T-helper 9 cell (primary cell): ENCODE measurements around the gene CXCR6.

Experiments used
- DNase-seq: peaks from one replicate; pipeline ENCODE4 v3.0.0-alpha.2; 2020

Gene CXCR6

DNA sequence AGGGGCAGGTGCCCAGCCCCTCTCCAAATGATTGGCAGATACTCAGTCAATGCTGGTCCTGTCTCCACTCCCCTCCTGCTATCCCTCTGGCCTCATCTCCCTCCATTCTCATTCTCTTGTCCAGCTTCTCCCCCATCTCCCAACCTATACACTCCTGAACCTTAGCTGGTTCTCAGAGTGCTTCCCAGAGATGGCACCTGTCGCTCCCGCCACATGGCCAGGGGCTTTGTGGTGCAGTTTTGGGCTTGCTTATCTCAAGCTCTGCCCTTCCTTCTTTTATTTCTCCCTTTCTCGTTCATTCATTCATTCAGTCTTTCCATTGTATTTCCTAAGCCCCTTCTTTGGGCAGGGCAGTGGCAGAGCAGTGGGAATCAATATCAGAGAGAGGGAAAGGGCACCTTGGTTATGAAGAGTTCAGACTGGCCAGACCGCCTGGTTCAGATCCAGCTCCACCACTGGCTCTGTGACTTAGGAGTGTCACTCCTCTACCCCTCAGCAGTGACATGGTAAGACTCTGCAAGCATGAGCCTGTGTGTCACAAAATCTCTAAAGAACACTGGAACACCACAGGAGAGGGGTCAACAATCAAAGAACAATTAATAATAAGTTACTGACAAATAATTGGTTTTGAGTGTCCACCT lies 20.2 kb upstream of the CXCR6 start:
- no peak for DNase-seq

DNA sequence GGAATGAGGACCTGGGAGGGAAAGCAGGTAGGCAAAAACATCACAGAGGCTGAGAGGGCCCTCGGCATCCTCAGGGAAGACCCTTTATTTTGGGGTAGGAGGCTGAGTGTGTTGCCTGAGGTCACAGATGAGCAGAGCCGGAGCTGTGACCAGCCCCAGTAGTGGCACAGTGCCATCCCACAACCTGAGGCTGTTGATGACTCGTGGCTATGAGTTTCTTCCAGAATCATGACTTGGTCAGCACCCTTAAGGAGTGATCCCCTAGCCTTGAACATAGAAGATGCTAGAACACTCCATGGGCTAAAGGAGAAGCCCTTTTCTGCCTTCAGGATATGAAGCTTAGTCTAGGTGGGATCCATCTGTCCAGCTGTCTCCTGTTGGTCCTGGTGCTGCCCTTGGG lies 19.5 kb upstream of the CXCR6 start:
- DNase-seq: no peak

DNA sequence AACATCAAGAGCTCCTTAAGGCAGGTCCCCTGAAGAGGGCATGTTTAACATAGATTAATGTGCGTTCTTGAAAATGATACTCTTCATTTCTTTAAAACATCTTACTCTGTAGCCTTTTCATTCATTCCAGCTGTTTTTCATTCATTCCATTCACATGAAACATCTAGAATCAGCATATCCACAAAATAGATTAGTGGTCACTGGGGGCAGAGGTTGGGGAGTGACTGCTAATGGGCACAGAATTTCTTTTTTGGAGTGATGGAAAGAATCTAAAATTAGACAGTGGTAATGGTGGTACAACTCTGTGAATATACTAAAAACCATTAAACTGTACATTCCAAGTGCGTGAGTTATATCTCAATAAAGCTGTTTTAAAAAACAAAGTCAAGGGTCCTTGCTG lies 15.4 kb upstream of the CXCR6 start:
- no peak for DNase-seq

GRCh38 chr3:45929042-45929679 lies 14.1 kb upstream of the CXCR6 start:
- peak; percentile 53 for DNase-seq

GRCh38 chr3:45931496-45931895 lies 11.8 kb upstream of the CXCR6 start:
- DNase-seq: no peak

- DNase-seq: no peak
Measured at GRCh38 chr3:45932112-45932511, 11.2 kb upstream of the CXCR6 start.

DNA sequence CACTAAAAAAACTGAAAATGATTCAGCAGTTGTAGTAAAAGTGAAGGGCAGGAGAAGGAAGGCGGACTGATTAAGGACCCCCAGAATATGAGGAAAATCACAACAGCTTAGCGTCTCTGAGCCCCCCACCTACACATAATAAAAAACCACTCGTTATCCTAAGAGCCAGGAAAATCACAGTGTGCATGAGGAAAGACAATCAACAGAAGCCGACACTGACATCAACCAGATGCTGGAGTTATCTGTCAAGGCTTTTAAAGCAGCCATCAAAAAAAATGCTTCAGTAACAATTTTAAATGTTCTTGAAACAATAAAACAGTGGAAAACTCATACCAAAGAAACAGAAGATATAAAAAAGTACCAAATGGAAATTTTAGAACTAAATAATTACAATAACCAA lies 9.7 kb upstream of the CXCR6 start:
- DNase-seq: no peak

GRCh38 chr3:45936261-45936660 lies 7.0 kb upstream of the CXCR6 start:
- no peak for DNase-seq

GRCh38 chr3:45937206-45938042 lies 5.8 kb upstream of the CXCR6 start:
- no peak for DNase-seq

GRCh38 chr3:45938043-45938435 lies 5.2 kb upstream of the CXCR6 start:
- no peak for DNase-seq

DNA sequence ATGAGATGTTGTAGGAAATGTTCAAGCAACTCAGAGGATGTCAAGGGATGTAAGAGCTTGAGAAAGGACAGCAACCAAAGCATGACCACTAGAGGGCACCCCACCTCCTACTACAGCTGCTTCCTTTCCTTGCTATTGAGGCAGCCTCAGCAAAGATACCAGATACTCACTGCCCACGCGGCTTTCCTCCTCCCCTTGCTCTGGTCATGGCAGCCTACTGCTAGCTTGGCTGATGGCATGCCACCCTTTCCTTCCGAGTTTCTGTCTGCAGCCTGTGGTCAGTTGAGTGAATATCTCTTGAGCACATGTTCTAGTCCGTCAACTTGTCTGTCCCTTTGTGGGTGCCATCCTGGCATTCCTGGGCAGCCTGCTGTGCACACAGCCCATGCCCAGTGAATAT lies 4.4 kb upstream of the CXCR6 start:
- DNase-seq: peak; percentile 75

DNA sequence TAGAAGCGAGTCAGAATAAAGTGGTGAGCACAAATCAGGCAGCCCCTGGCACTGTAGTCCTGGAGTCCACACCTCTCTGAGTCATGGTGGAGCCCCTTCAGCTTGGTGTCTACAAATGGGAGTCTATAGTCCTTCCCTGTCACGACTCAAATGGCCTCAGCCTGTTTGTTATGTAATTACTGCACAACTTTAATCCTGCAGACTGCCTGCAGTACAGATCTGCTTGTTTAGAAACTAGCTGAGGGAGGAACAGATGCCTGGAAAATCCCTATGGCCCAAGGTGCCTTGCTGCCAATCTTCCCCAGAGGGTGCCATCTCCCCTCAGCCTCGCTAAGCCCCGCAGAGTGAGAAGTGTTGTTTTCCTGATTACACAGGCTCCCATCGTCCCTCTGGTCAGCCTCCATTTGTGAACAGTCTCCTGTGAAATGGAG lies 3.9 kb upstream of the CXCR6 start:
- DNase-seq: no peak

- DNase-seq: no peak
Measured at GRCh38 chr3:45940004-45940780, 3.1 kb upstream of the CXCR6 start.

GRCh38 chr3:45940781-45941365 lies 2.4 kb upstream of the CXCR6 start:
- DNase-seq: no peak

- no peak for DNase-seq
Measured at GRCh38 chr3:45942051-45942825, 1.0 kb upstream of the CXCR6 start.

- no peak for DNase-seq
Measured at GRCh38 chr3:45944830-45945620, 1.8 kb downstream of the CXCR6 start.

DNA sequence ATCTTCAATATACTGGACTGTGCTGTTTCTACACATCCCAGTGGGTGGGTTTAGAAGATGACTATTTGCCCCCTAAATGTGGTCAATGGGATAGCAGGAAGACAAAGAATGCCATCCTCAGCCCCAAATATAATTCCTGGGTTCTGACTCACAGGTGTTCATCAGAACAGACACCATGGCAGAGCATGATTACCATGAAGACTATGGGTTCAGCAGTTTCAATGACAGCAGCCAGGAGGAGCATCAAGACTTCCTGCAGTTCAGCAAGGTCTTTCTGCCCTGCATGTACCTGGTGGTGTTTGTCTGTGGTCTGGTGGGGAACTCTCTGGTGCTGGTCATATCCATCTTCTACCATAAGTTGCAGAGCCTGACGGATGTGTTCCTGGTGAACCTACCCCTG lies 3.0 kb downstream of the CXCR6 start:
- no peak for DNase-seq

GRCh38 chr3:45946875-45947274 lies 3.6 kb downstream of the CXCR6 start:
- DNase-seq: no peak

DNA sequence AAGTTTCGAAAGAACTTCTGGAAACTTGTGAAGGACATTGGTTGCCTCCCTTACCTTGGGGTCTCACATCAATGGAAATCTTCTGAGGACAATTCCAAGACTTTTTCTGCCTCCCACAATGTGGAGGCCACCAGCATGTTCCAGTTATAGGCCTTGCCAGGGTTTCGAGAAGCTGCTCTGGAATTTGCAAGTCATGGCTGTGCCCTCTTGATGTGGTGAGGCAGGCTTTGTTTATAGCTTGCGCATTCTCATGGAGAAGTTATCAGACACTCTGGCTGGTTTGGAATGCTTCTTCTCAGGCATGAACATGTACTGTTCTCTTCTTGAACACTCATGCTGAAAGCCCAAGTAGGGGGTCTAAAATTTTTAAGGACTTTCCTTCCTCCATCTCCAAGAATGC lies 4.1 kb downstream of the CXCR6 start:
- no peak for DNase-seq

DNA sequence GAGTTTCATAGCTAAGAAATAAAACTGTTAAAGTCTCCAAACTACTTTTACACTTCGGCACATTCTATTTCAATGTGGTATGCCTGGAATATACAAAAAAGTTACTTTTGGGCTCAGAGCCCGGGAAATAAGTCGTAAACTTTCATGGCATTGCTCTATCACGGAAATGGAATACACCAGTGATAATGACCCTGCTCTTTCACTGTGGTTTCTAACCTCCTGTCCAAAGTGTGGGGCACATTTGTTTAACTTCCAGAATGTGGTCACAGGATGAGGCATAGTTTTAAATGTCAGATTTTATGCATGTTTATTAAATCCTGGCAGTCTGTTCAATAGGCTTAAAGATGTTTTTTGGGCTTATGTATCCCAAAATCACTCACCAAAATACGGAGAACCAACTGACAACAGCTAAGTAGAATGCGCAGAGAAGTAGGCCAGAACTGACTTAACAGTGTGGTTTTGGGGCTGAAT lies 5.1 kb downstream of the CXCR6 start:
- DNase-seq: no peak

DNA sequence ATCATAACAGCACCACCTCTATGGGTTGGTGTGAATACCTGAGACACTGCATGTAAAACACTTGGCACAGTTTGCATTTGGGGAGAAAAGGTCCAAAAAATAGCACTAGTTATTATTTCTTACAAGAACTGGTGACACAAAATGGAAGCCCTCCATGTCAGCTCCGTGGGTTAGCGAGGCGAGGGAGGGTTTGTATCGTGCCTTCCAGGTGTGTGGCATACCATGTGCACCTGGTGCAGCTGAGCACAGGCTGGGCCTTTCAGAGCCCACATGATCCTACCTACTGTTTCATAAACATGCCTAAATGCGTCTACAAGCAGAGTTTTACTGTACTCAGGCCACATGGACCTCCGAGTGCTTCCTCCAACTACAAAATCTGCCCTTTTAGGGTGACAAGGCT lies 5.6 kb downstream of the CXCR6 start:
- no peak for DNase-seq
